ENCODE data around the gene HSCB. TPM values are rescaled to one million over a fixed set of nuclear protein-coding genes. Genes with fewer than 3 reads are reported as not detected.
"Not testable (repeated sequence)": the region's sequence is repeated elsewhere in the genome, so short reads cannot be mapped to it uniquely, and the experiment has no call there.

Gene HSCB
- polyA plus RNA-seq, 1 donor from 2014 or later: 22.4 TPM

DNA sequence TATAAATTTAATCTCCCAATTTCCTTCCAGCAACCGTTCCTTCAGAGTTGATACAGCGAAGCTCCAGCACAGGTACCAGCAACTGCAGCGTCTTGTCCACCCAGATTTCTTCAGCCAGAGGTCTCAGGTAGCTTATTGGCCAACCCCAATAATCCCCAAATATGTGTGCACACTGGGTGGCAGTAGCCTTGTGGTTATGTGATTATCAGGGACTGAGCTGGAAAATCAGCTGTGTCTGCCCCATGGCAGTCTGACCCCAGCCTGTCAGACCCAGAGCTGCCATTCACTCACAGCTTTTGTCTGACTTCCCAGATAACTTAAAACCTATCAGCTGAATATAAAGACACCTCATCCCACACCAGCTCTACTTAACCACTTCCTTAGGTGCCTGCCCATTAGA lies 2.0 kb downstream of the HSCB start:
- Histone ChIP-seq H3K9ac (ENCODE audit: low read length) (no peak overlapping the region), H3K27ac (ENCODE audit: low read length) (no peak overlapping the region), H3K9me2 (ENCODE audit: insufficient read depth, low read length) (no peaks in the 10 kb centered on the region), H3K27me3 (ENCODE audit: insufficient read depth, low read depth, low read length) (no peaks in the 10 kb centered on the region), H3K4me2 (ENCODE audit: low read length) (no peak overlapping the region), H3K9me3 (ENCODE audit: low read length) (no peaks in the 10 kb centered on the region), H3K79me2 (replicated peaks; ENCODE audit: insufficient read depth, low read length) (no peaks in the 10 kb centered on the region), H4K20me1 (ENCODE audit: insufficient read depth) (no peaks in the 10 kb centered on the region), H3K4me3 (ENCODE audit: low read length) (no peak overlapping the region), H3K36me3 (ENCODE audit: insufficient read depth, low read length) (no peaks in the 10 kb centered on the region), H3F3A (ENCODE audit: insufficient read depth, low read length, poor library complexity, severe bottlenecking) (no peaks in the 10 kb centered on the region), H2AFZ (ENCODE audit: low read depth, low read length) (no peak overlapping the region)
- TF ChIP-seq, protein P1, sequence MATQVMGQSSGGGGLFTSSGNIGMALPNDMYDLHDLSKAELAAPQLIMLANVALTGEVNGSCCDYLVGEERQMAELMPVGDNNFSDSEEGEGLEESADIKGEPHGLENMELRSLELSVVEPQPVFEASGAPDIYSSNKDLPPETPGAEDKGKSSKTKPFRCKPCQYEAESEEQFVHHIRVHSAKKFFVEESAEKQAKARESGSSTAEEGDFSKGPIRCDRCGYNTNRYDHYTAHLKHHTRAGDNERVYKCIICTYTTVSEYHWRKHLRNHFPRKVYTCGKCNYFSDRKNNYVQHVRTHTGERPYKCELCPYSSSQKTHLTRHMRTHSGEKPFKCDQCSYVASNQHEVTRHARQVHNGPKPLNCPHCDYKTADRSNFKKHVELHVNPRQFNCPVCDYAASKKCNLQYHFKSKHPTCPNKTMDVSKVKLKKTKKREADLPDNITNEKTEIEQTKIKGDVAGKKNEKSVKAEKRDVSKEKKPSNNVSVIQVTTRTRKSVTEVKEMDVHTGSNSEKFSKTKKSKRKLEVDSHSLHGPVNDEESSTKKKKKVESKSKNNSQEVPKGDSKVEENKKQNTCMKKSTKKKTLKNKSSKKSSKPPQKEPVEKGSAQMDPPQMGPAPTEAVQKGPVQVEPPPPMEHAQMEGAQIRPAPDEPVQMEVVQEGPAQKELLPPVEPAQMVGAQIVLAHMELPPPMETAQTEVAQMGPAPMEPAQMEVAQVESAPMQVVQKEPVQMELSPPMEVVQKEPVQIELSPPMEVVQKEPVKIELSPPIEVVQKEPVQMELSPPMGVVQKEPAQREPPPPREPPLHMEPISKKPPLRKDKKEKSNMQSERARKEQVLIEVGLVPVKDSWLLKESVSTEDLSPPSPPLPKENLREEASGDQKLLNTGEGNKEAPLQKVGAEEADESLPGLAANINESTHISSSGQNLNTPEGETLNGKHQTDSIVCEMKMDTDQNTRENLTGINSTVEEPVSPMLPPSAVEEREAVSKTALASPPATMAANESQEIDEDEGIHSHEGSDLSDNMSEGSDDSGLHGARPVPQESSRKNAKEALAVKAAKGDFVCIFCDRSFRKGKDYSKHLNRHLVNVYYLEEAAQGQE (IDR thresholded peaks at IDR 0.05; ENCODE audit: borderline replicate concordance): no peak
- TF ChIP-seq, protein P2, sequence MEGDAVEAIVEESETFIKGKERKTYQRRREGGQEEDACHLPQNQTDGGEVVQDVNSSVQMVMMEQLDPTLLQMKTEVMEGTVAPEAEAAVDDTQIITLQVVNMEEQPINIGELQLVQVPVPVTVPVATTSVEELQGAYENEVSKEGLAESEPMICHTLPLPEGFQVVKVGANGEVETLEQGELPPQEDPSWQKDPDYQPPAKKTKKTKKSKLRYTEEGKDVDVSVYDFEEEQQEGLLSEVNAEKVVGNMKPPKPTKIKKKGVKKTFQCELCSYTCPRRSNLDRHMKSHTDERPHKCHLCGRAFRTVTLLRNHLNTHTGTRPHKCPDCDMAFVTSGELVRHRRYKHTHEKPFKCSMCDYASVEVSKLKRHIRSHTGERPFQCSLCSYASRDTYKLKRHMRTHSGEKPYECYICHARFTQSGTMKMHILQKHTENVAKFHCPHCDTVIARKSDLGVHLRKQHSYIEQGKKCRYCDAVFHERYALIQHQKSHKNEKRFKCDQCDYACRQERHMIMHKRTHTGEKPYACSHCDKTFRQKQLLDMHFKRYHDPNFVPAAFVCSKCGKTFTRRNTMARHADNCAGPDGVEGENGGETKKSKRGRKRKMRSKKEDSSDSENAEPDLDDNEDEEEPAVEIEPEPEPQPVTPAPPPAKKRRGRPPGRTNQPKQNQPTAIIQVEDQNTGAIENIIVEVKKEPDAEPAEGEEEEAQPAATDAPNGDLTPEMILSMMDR (IDR thresholded peaks at IDR 0.05; ENCODE audit: poor library complexity, severe bottlenecking): no peak
- no peak for TF ChIP-seq EZH2 (IDR thresholded peaks at IDR 0.05; ENCODE audit: borderline replicate concordance, insufficient read depth, low read length, poor library complexity, severe bottlenecking)
- no peak for TF ChIP-seq MXI1 (conservative IDR thresholded peaks at IDR 0.05; ENCODE audit: poor library complexity, severe bottlenecking)
- TF ChIP-seq TAF1 (IDR thresholded peaks at IDR 0.05; ENCODE audit: low read depth): no peak
- no peak for TF ChIP-seq SMC3 (conservative IDR thresholded peaks at IDR 0.05; ENCODE audit: poor library complexity)
- no peak for TF ChIP-seq POLR2AphosphoS5 (IDR thresholded peaks at IDR 0.05)
- TF ChIP-seq EP300 (conservative IDR thresholded peaks at IDR 0.05; ENCODE audit: poor library complexity, severe bottlenecking): no peak
- no peak for TF ChIP-seq RAD21 (conservative IDR thresholded peaks at IDR 0.05)

DNA sequence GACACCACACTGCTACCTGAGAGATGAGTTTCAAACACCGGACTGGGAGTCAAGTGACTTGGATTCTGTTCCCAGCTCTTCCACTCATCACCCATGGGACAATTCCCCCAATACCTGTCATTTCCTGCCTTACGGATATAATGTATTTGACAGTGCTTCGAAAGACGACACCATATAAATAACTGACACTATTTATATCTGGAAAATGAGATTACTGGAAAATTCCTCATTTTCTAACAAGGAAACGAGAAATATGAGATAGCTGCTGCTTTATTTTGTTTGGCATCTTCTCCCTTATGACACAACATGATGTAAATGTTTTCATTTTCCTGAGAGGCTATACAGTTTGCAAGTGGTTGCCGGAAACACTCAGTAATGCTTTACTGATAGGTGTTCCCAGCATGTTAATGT lies 8.6 kb downstream of the HSCB start:
- H3K79me2 ChIP-seq (replicated peaks; ENCODE audit: insufficient read depth, low read length): no peaks in the 10 kb centered on the region
- H3K27me3 ChIP-seq (ENCODE audit: insufficient read depth, low read depth, low read length): no peaks in the 10 kb centered on the region
- H2AFZ ChIP-seq (ENCODE audit: low read depth, low read length): no peak overlapping the region
- H4K20me1 ChIP-seq (ENCODE audit: insufficient read depth): no peaks in the 10 kb centered on the region
- H3K9me3 ChIP-seq (ENCODE audit: low read length): no peaks in the 10 kb centered on the region
- no peak overlapping the region for H3K4me3 ChIP-seq (ENCODE audit: low read length)
- no peaks in the 10 kb centered on the region for H3K9me2 ChIP-seq (ENCODE audit: insufficient read depth, low read length)
- no peaks in the 10 kb centered on the region for H3K36me3 ChIP-seq (ENCODE audit: insufficient read depth, low read length)
- H3K27ac ChIP-seq (ENCODE audit: low read length): no peak overlapping the region
- no peak overlapping the region for H3K9ac ChIP-seq (ENCODE audit: low read length)
- no peak overlapping the region for H3K4me2 ChIP-seq (ENCODE audit: low read length)
- no peaks in the 10 kb centered on the region for H3F3A ChIP-seq (ENCODE audit: insufficient read depth, low read length, poor library complexity, severe bottlenecking)
- TF ChIP-seq SMC3 (conservative IDR thresholded peaks at IDR 0.05; ENCODE audit: poor library complexity): no peak

DNA sequence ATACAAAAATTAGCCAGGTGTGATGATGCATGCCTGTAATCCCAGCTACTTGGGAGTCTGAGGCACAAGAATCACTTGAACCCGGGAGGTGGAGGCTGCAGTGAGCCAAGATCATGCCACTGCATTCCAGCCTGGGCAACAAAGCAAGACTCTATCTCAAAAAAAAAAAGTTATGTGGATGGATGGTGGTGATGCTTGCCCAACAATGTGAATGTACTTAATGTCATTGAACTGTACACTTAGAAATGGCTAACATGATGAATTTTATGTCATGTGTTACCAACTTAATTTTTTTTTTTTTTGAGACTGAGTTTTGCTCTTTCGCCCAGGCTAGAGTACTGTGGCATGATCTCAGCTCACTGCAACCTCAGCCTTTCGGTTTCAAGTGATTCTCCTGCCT lies 12.7 kb downstream of the HSCB start:
- H3K79me2 ChIP-seq (replicated peaks; ENCODE audit: insufficient read depth, low read length); H3K9me2 ChIP-seq (ENCODE audit: insufficient read depth, low read length); H3K4me3 ChIP-seq (ENCODE audit: low read length); H3K27me3 ChIP-seq (ENCODE audit: insufficient read depth, low read depth, low read length); H4K20me1 ChIP-seq (ENCODE audit: insufficient read depth); H3K4me2 ChIP-seq (ENCODE audit: low read length); H3K36me3 ChIP-seq (ENCODE audit: insufficient read depth, low read length); H3K9ac ChIP-seq (ENCODE audit: low read length); H3F3A ChIP-seq (ENCODE audit: insufficient read depth, low read length, poor library complexity, severe bottlenecking); H2AFZ ChIP-seq (ENCODE audit: low read depth, low read length); H3K27ac ChIP-seq (ENCODE audit: low read length); H3K9me3 ChIP-seq (ENCODE audit: low read length): not testable (repeated sequence)

Data from neural cell (in vitro differentiated cells).